Mesenchymal stem cell (in vitro differentiated cells and primary cell): ENCODE measurements around the gene CHD9. TPM values are rescaled to one million over a fixed set of nuclear protein-coding genes. Genes with fewer than 3 reads are reported as not detected.

Experiments used
- DNase-seq: peaks from one replicate; pipeline ENCODE4 v3.0.0-alpha.2; 2013
- H2AFZ ChIP-seq: one replicate; pipeline ENCODE4 v1.6.1; 2013; ENCODE audit warnings: low read depth, mild to moderate bottlenecking, control low read depth, inconsistent platforms, low read length, moderate library complexity
- H2AK5ac ChIP-seq: 2 replicates; pipeline ENCODE4 v1.6.1; 2013; ENCODE audit warnings: low read length, moderate library complexity, mild to moderate bottlenecking, inconsistent platforms; ENCODE audit not compliant: severe bottlenecking
- H2BK120ac ChIP-seq: one replicate; pipeline ENCODE4 v1.6.1; 2013; ENCODE audit warnings: low read depth, mild to moderate bottlenecking, inconsistent platforms, low read length, moderate library complexity
- H2BK12ac ChIP-seq, 2 experiments: one replicate each; pipeline ENCODE4 v1.6.1; 2013; ENCODE audit warnings: inconsistent platforms in 2 of 2, low read length in 2 of 2, mild to moderate bottlenecking in 2 of 2, moderate library complexity in 2 of 2, control low read depth in 1 of 2
- H2BK15ac ChIP-seq: one replicate; pipeline ENCODE4 v1.6.1; 2013; ENCODE audit warnings: mild to moderate bottlenecking, low read depth, inconsistent platforms; ENCODE audit not compliant: poor library complexity, severe bottlenecking
- H2BK5ac ChIP-seq: 2 replicates; pipeline ENCODE4 v1.6.1; 2013; ENCODE audit warnings: low read depth, mild to moderate bottlenecking, low read length, control low read depth, inconsistent platforms; ENCODE audit not compliant: poor library complexity, severe bottlenecking
- H3K14ac ChIP-seq, 2 experiments: one replicate each; pipeline ENCODE4 v1.6.1; 2013; ENCODE audit warnings: inconsistent platforms in 2 of 2, low read length in 2 of 2, control low read depth in 1 of 2, mild to moderate bottlenecking in 1 of 2, moderate library complexity in 1 of 2
- H3K18ac ChIP-seq, 2 experiments: one replicate each; pipeline ENCODE4 v1.6.1; 2013; ENCODE audit warnings: inconsistent platforms in 2 of 2, low read length in 2 of 2, control low read depth in 1 of 2, low read depth in 1 of 2, mild to moderate bottlenecking in 1 of 2
- H3K23ac ChIP-seq, 2 experiments: one replicate each; pipeline ENCODE4 v1.6.1; 2013; ENCODE audit warnings: inconsistent platforms in 2 of 2, low read length in 2 of 2, mild to moderate bottlenecking in 2 of 2, moderate library complexity in 2 of 2, control low read depth in 1 of 2
- H3K27ac ChIP-seq: 2 replicates; pipeline ENCODE4 v1.5.1; 2013; ENCODE audit warnings: mild to moderate bottlenecking, moderate library complexity, low read length, control low read depth, inconsistent platforms; ENCODE audit not compliant: poor library complexity, severe bottlenecking
- H3K27me3 ChIP-seq, 2 experiments: 2 replicates each; pipeline versions ENCODE4 v1.6.1 to v1.7.0; 2013; ENCODE audit warnings: low read length in 2 of 2, mild to moderate bottlenecking in 2 of 2, moderate library complexity in 2 of 2, control low read depth in 1 of 2, inconsistent platforms in 1 of 2; ENCODE audit not compliant: control insufficient read depth in 1 of 2, insufficient read depth in 1 of 2
- H3K36me3 ChIP-seq, 2 experiments: 2 replicates each; pipeline versions ENCODE4 v1.6.1 to v1.7.0; 2013; ENCODE audit warnings: low read length in 2 of 2, control low read depth in 1 of 2, inconsistent platforms in 1 of 2, low read depth in 1 of 2, mild to moderate bottlenecking in 1 of 2; ENCODE audit not compliant: insufficient read depth in 2 of 2, control insufficient read depth in 1 of 2
- H3K4ac ChIP-seq, 2 experiments: one replicate each; pipeline ENCODE4 v1.6.1; 2013; ENCODE audit warnings: inconsistent platforms in 2 of 2, low read length in 2 of 2, mild to moderate bottlenecking in 2 of 2, moderate library complexity in 2 of 2, control low read depth in 1 of 2, low read depth in 1 of 2
- H3K4me1 ChIP-seq: 2 replicates; pipeline ENCODE4 v1.6.1; 2013; ENCODE audit warnings: low read depth, low read length, control low read depth; ENCODE audit not compliant: control insufficient read depth, insufficient read depth
- H3K4me2 ChIP-seq: 2 replicates; pipeline ENCODE4 v1.6.1; 2013; ENCODE audit warnings: low read length, mild to moderate bottlenecking, inconsistent platforms; ENCODE audit not compliant: poor library complexity, severe bottlenecking
- H3K4me3 ChIP-seq, 2 experiments: 2 replicates each; pipeline versions ENCODE4 v1.5.1 to v1.7.0; 2013; ENCODE audit warnings: low read length in 2 of 2, mild to moderate bottlenecking in 2 of 2, control low read depth in 1 of 2, low read depth in 1 of 2; ENCODE audit not compliant: insufficient read depth in 1 of 2
- H3K79me1 ChIP-seq: replicated peaks from 2 replicates; pipeline ENCODE4 v1.6.1; 2013; ENCODE audit warnings: mild to moderate bottlenecking, control low read depth, low read length, inconsistent platforms; ENCODE audit not compliant: poor library complexity, severe bottlenecking
- H3K9ac ChIP-seq: 2 replicates; pipeline ENCODE4 v1.7.0; 2013; ENCODE audit warnings: mild to moderate bottlenecking, low read length, moderate library complexity
- H3K9me3 ChIP-seq: 2 replicates; pipeline ENCODE4 v1.7.0; 2013; ENCODE audit warnings: mild to moderate bottlenecking, low read length; ENCODE audit not compliant: control insufficient read depth
- H4K8ac ChIP-seq: one replicate; pipeline ENCODE4 v1.6.1; 2013; ENCODE audit warnings: inconsistent platforms, mild to moderate bottlenecking, low read length, moderate library complexity
- H4K91ac ChIP-seq: one replicate; pipeline ENCODE4 v1.6.1; 2013; ENCODE audit warnings: mild to moderate bottlenecking, low read length, inconsistent platforms
- WGBS: methylation state at CpG from one replicate; pipeline ENCODE4 v1.1.7; 2013; ENCODE audit warnings: mixed read lengths; 5-methylcytosine and 5-hydroxymethylcytosine counted together
- polyA plus RNA-seq, 2 experiments: library from polyadenylated mRNA; stranded (reverse); fragments of 200-250 nt; gene quantifications; one replicate each; pipeline ENCODE4 v1.2.3, GENCODE V29; 2013

Gene CHD9
- 20.1 TPM for polyA plus RNA-seq (2013, experiment 1 of 2)
- 23.7 TPM for polyA plus RNA-seq (2013, experiment 2 of 2)

GRCh38 chr16:53054670-53055485 lies at the start of gene CHD9:
Gene CHD9, plus strand, starts transcription at chr16:53054991. Its CDS starts 101,099 bp downstream, at chr16:53156090.
- Histone ChIP-seq H4K8ac (peak within 1 kb of the TSS; percentile 83), H3K14ac (peak within 1 kb of the TSS in 1 of 2 experiments; percentile 93), H2BK5ac (no peak within 1 kb of the TSS), H3K36me3 (no peaks in the 10 kb centered on the region), H3K23ac (peak within 1 kb of the TSS in 1 of 2 experiments; percentile 81), H3K4me1 (peaks cover 14% of the 10 kb centered on the region), H3K4me3 (peak within 1 kb of the TSS; percentile 76 to 83), H2BK15ac (peak within 1 kb of the TSS; percentile 97), H2AFZ (peak within 1 kb of the TSS; percentile 81), H2AK5ac (peak within 1 kb of the TSS; percentile 1), H4K91ac (peak within 1 kb of the TSS; percentile 77), H3K9ac (peak within 1 kb of the TSS; percentile 77), H3K79me1 (peaks cover 9% of the 10 kb centered on the region), H3K9me3 (no peaks in the 10 kb centered on the region), H3K18ac (peak within 1 kb of the TSS; percentile 80 to 99), H3K27ac (peak within 1 kb of the TSS; percentile 78), H3K4ac (peak within 1 kb of the TSS; percentile 49 to 99), H2BK120ac (peak within 1 kb of the TSS; percentile 80), H2BK12ac (peak within 1 kb of the TSS; percentile 75 to 86), H3K27me3 (no peaks in the 10 kb centered on the region), H3K4me2 (peak within 1 kb of the TSS; percentile 62)
- WGBS, result 3% methylated on average over 52 of the region's 62 CpGs
- peak; percentile 89 for DNase-seq

- H3K14ac ChIP-seq, result no peak overlapping the region
- H3K36me3 ChIP-seq, result no peaks in the 10 kb centered on the region
- H2BK5ac ChIP-seq, result no peak overlapping the region
- no peak overlapping the region for H3K4ac ChIP-seq
- no peak overlapping the region for H2BK120ac ChIP-seq
- DNase-seq, result no peak
- H3K79me1 ChIP-seq, result no peaks in the 10 kb centered on the region
- no peak overlapping the region for H3K9ac ChIP-seq
- H3K23ac ChIP-seq, result no peak overlapping the region
- no peak overlapping the region for H3K4me2 ChIP-seq
- H3K4me3 ChIP-seq, result no peak overlapping the region
- no peak overlapping the region for H2AFZ ChIP-seq
- H3K18ac ChIP-seq, result no peak overlapping the region
- H3K27ac ChIP-seq, result no peak overlapping the region
- H4K8ac ChIP-seq, result no peak overlapping the region
- no peaks in the 10 kb centered on the region for H3K4me1 ChIP-seq
- H2BK15ac ChIP-seq, result no peak overlapping the region
- no CpG with 5 or more reads among the region's 1 CpG for WGBS
- no peak overlapping the region for H2AK5ac ChIP-seq
- H4K91ac ChIP-seq, result no peak overlapping the region
- H2BK12ac ChIP-seq, result no peak overlapping the region
- H3K27me3 ChIP-seq, result no peaks in the 10 kb centered on the region
- no peaks in the 10 kb centered on the region for H3K9me3 ChIP-seq
Observed at GRCh38 chr16:53007095-53007494, 47.7 kb upstream of the CHD9 start.

- H3K4ac ChIP-seq, result no peak overlapping the region
- H3K27me3 ChIP-seq, result no peaks in the 10 kb centered on the region
- no peak overlapping the region for H2AK5ac ChIP-seq
- 73% methylated on average over 3 of the region's 4 CpGs for WGBS
- H3K9me3 ChIP-seq, result no peaks in the 10 kb centered on the region
- H3K79me1 ChIP-seq, result no peaks in the 10 kb centered on the region
- no peak overlapping the region for H3K27ac ChIP-seq
- H2BK120ac ChIP-seq, result no peak overlapping the region
- no peak overlapping the region for H3K4me2 ChIP-seq
- H3K36me3 ChIP-seq, result no peaks in the 10 kb centered on the region
- no peaks in the 10 kb centered on the region for H3K4me1 ChIP-seq
- no peak overlapping the region for H3K4me3 ChIP-seq
- no peak overlapping the region for H2BK15ac ChIP-seq
- H4K91ac ChIP-seq, result no peak overlapping the region
- no peak overlapping the region for H2BK5ac ChIP-seq
- H3K14ac ChIP-seq, result no peak overlapping the region
- H2BK12ac ChIP-seq, result no peak overlapping the region
- H3K23ac ChIP-seq, result no peak overlapping the region
- DNase-seq, result no peak
- H3K18ac ChIP-seq, result no peak overlapping the region
- no peak overlapping the region for H3K9ac ChIP-seq
- no peak overlapping the region for H4K8ac ChIP-seq
- H2AFZ ChIP-seq, result no peak overlapping the region
Observed at GRCh38 chr16:53014287-53014686, 40.5 kb upstream of the CHD9 start.

GRCh38 chr16:53018834-53019416 lies 35.9 kb upstream of the CHD9 start:
- 24% methylated on average over 1 of the region's 2 CpGs for WGBS
- H3K27me3 ChIP-seq, result no peaks in the 10 kb centered on the region
- H3K9ac ChIP-seq, result no peak overlapping the region
- H4K8ac ChIP-seq, result no peak overlapping the region
- H2BK5ac ChIP-seq, result no peak overlapping the region
- no peak overlapping the region for H2BK12ac ChIP-seq
- no peaks in the 10 kb centered on the region for H3K36me3 ChIP-seq
- no peaks in the 10 kb centered on the region for H3K79me1 ChIP-seq
- H4K91ac ChIP-seq, result no peak overlapping the region
- no peak overlapping the region for H2BK15ac ChIP-seq
- no peak overlapping the region for H3K18ac ChIP-seq
- H3K4me2 ChIP-seq, result no peak overlapping the region
- no peak overlapping the region for H3K4me3 ChIP-seq
- H3K14ac ChIP-seq, result no peak overlapping the region
- DNase-seq, result no peak
- no peak overlapping the region for H3K27ac ChIP-seq
- no peak overlapping the region for H2AK5ac ChIP-seq
- H3K4ac ChIP-seq, result no peak overlapping the region
- no peak overlapping the region for H3K23ac ChIP-seq
- no peaks in the 10 kb centered on the region for H3K4me1 ChIP-seq
- H3K9me3 ChIP-seq, result no peaks in the 10 kb centered on the region
- no peak overlapping the region for H2BK120ac ChIP-seq
- no peak overlapping the region for H2AFZ ChIP-seq
